Measurements from ENCODE around the gene TMOD1.

DNA sequence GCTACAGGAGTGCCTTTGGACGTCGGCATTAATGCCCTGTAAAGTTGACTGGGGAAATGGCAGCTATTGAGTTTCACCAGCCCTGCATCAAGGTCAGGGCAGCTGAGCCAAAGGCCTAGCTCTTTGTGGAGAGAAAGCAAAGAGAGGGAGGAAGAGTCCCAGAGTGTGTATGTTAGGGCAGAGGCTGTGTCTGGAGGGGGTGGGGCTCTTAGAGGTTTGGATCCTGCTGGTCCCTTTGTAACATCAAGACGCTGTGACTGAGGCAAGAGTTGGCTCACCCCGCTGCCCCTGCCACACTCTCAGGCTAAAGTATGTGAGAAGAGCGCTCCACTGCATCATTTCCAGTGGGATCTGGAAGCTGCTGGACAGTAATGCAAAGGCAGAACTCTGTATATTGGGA, 34.3 kb downstream of the TMOD1 start:
- TF ChIP-seq, protein P1, sequence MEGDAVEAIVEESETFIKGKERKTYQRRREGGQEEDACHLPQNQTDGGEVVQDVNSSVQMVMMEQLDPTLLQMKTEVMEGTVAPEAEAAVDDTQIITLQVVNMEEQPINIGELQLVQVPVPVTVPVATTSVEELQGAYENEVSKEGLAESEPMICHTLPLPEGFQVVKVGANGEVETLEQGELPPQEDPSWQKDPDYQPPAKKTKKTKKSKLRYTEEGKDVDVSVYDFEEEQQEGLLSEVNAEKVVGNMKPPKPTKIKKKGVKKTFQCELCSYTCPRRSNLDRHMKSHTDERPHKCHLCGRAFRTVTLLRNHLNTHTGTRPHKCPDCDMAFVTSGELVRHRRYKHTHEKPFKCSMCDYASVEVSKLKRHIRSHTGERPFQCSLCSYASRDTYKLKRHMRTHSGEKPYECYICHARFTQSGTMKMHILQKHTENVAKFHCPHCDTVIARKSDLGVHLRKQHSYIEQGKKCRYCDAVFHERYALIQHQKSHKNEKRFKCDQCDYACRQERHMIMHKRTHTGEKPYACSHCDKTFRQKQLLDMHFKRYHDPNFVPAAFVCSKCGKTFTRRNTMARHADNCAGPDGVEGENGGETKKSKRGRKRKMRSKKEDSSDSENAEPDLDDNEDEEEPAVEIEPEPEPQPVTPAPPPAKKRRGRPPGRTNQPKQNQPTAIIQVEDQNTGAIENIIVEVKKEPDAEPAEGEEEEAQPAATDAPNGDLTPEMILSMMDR (IDR thresholded peaks at IDR 0.05): no peak
- TF ChIP-seq NFYB (CRISPR knock-in tag; conservative IDR thresholded peaks at IDR 0.05; ENCODE audit: low read depth): no peak
- no peak for TF ChIP-seq NR3C1 (CRISPR knock-in tag; conservative IDR thresholded peaks at IDR 0.05; ENCODE audit: low read depth)
- no peak for TF ChIP-seq JUN (CRISPR knock-in tag; IDR thresholded peaks at IDR 0.05)
- no peak for TF ChIP-seq ESRRA (CRISPR knock-in tag; IDR thresholded peaks at IDR 0.05; ENCODE audit: borderline replicate concordance)

Measured in WTC11 (cell line).